Measurements from ENCODE around the gene ZNF598.
A peak's percentile ranks its signal among the peaks of the same experiment; 100 is the strongest.

GRCh38 chr16:2023092-2024031 is 13.7 kb upstream of the ZNF598 start:
- TF ChIP-seq CTCF (IDR thresholded peaks at IDR 0.05; ENCODE audit: low read depth, low read length, poor library complexity, severe bottlenecking), result peak; percentile 96
- no peak for TF ChIP-seq EZH2phosphoT487 (IDR thresholded peaks at IDR 0.05; ENCODE audit: borderline replicate concordance, low read length)
